NT2/D1 (cell line): Measurements from ENCODE around the gene GAB1.

Experiments
- DNase-seq: peaks from one replicate; pipeline ENCODE4 v3.0.0-alpha.2; 2011; ENCODE audit warnings: low read depth, low spot score
- H3K27me3 ChIP-seq: 2 replicates; pipeline ENCODE4 v1.6.0; 2011; ENCODE audit warnings: mild to moderate bottlenecking; ENCODE audit not compliant: insufficient read length, insufficient read depth
- H3K36me3 ChIP-seq: 2 replicates; pipeline ENCODE4 v1.6.1; 2011; ENCODE audit warnings: mild to moderate bottlenecking, low read length, mixed read lengths; ENCODE audit not compliant: insufficient read depth, insufficient read length
- H3K4me1 ChIP-seq: 2 replicates; pipeline ENCODE4 v1.5.1; 2011; ENCODE audit not compliant: insufficient read depth, insufficient read length
- H3K4me3 ChIP-seq: 2 replicates; pipeline ENCODE4 v1.5.1; 2011; ENCODE audit warnings: low read depth; ENCODE audit not compliant: insufficient read length
- H3K9ac ChIP-seq: 2 replicates; pipeline ENCODE4 v1.6.0; 2011; ENCODE audit warnings: low read depth; ENCODE audit not compliant: insufficient read length
- H3K9me3 ChIP-seq: 2 replicates; pipeline ENCODE4 v1.5.1; 2011; ENCODE audit warnings: mild to moderate bottlenecking, low read length; ENCODE audit not compliant: insufficient read depth
- SUZ12 ChIP-seq: IDR thresholded peaks from 2 replicates; pipeline ENCODE4 v1.6.1; 2011; ENCODE audit not compliant: insufficient read length, insufficient read depth; ENCODE audit errors: extremely low read depth
- YY1 ChIP-seq: IDR thresholded peaks from 2 replicates; pipeline ENCODE4 v1.6.1; 2011; ENCODE audit not compliant: insufficient read length, insufficient read depth
- ZNF274 ChIP-seq: IDR thresholded peaks from 2 replicates; pipeline ENCODE4 v1.6.1; 2011; ENCODE audit warnings: mild to moderate bottlenecking, low read depth, low read length

The GAB1 gene

DNA sequence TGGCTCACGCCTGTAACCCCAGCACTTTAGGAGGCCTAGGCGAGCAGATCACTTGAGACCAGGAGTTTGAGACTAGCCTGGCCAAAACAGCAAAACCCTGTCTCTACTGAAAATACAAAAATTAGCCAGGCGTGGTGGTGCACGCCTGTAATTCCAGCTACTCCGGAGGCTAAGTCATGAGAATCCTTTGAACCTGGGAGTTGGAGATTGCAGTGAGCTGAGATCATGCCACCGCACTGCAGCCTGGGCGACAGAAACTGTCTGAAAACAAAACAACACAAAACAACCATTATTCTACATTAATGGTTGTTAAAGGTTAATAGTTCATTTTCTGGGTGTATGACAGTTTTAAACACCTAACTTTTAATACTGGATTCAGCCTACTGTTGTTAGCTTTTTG, 175.2 kb downstream of the GAB1 start:
- H3K4me3 ChIP-seq: no peak overlapping the region
- DNase-seq: no peak
- H3K9me3 ChIP-seq: no peaks in the 10 kb centered on the region
- H3K27me3 ChIP-seq: no peaks in the 10 kb centered on the region
- no peaks in the 10 kb centered on the region for H3K4me1 ChIP-seq
- TF ChIP-seq ZNF274: no peak
- no peak for TF ChIP-seq YY1
- no peak overlapping the region for H3K9ac ChIP-seq
- peaks cover 5% of the 10 kb centered on the region for H3K36me3 ChIP-seq

DNA sequence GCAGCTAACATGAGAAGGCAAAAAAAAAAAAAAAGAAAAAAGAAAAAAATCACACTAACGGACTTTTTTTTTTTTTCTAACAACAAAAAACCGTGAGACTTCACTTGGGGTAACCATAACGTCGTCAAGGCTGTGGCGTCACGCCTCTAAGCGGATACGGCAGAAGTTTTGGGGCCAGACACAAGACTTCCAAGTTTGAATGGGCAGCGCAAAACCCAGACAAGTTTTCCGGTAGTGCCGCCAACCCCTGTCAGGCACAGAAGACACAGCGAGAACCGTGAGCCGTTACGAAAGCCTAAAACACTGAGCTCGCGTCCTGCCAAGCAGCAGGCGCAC, 176.3 kb downstream of the GAB1 start:
- peak overlapping the region; percentile 99 for H3K4me3 ChIP-seq
- peaks cover 2% of the 10 kb centered on the region for H3K4me1 ChIP-seq
- H3K9me3 ChIP-seq: no peaks in the 10 kb centered on the region
- DNase-seq: no peak
- H3K27me3 ChIP-seq: no peaks in the 10 kb centered on the region
- peak overlapping the region; percentile 33 for H3K9ac ChIP-seq
- TF ChIP-seq SUZ12 (no peak), YY1 (no peak), ZNF274 (no peak)
- H3K36me3 ChIP-seq: peaks cover 12% of the 10 kb centered on the region

DNA sequence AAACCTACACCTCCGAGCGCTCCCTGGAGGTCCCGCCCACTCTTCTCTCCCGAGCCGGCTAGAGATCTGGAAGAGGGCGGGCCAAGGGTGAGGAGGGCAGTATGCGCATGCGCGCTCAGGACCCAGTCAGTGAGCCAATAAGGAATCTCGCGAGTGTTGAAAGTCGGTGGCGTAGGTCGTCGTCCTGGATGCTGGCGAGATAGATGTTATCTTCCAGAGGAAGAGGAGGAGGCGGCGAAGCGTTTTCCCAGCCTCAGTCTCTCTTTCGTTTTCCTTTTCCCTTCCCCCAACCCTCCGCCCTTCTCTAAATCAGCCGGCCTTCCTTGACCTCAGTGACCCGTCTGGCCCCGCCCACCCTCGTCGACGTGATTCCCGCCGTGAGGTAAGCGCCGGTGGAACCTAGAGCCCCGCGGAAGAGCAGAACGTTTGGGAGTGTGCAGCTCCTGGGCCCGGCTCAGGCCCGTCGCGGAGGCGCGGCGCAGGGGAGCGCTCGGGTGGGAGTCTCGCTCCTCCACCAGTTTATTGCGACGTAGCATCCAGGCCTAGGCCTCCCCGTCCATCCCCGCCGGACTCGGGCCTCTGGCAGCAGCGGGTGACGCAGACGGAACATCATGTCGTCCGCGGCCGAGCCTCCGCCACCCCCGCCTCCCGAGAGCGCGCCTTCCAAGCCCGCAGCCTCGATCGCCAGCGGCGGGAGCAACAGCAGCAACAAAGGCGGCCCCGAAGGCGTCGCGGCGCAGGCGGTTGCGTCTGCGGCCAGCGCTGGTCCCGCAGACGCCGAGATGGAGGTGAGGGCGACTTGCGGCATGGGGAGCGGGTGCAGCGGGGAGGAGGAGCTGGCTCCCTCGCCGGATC, 176.9 kb downstream of the GAB1 start, which contains the start of gene SMARCA5:
Gene SMARCA5 (plus strand): TSS at position 389 of the 855 bp plus-strand sequence. CDS start 223 bp downstream, at position 612.
- peak; percentile 92 for DNase-seq
- Histone ChIP-seq H3K4me1 (peaks cover 2% of the 10 kb centered on the region), H3K27me3 (no peaks in the 10 kb centered on the region), H3K4me3 (peak within 1 kb of the TSS; percentile 99), H3K9me3 (no peaks in the 10 kb centered on the region), H3K9ac (peak within 1 kb of the TSS; percentile 96), H3K36me3 (peaks cover 14% of the 10 kb centered on the region)
- TF ChIP-seq ZNF274 (no peak), YY1 (no peak), SUZ12 (no peak)

DNA sequence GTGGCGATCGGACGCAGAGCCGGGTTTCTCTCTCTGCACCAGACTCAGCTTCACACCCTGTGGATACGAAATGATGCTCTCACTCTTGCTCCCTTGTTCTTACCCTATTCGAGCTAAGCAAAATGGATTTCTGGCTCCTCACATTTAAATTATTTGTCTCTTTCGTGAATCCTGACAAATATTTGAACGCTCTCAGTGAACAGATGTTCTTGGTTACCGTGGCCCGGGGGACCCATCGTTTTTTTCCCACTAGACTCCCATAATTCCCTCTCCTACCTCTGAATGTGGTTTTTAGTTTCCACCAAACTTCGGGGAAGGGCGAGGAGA, 177.5 kb downstream of the GAB1 start:
- H3K4me3 ChIP-seq: peak overlapping the region; percentile 99
- H3K4me1 ChIP-seq: peaks cover 2% of the 10 kb centered on the region
- no peaks in the 10 kb centered on the region for H3K9me3 ChIP-seq
- no peak for DNase-seq
- TF ChIP-seq ZNF274 (no peak), SUZ12 (no peak), YY1 (no peak)
- no peaks in the 10 kb centered on the region for H3K27me3 ChIP-seq
- peaks cover 20% of the 10 kb centered on the region for H3K36me3 ChIP-seq
- peak overlapping the region; percentile 96 for H3K9ac ChIP-seq

DNA sequence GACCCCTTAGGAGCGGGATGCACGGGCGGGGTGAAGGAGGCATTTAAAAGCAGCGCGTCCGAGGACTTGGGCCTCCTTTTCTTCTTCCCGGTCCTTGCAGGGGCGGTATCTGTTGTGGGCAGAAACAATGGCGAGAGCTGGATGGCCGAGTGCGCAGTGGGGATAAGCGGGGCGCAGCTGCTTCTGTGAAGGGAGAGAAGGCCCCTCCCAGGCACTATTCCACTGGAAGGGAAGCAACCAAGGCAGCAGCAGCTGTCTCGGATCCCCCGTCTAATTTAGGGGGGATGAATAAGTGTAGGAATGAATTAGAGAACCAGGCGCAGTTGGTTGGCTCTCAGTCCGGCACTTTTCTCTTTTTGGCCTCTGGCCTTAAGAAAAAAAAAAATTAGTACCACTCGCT, 177.8 kb downstream of the GAB1 start:
- Histone ChIP-seq H3K9ac (peak overlapping the region; percentile 96), H3K36me3 (peaks cover 23% of the 10 kb centered on the region), H3K27me3 (no peaks in the 10 kb centered on the region), H3K9me3 (no peaks in the 10 kb centered on the region), H3K4me1 (peaks cover 2% of the 10 kb centered on the region), H3K4me3 (peak overlapping the region; percentile 99)
- no peak for TF ChIP-seq YY1
- TF ChIP-seq SUZ12: no peak
- TF ChIP-seq ZNF274: no peak
- DNase-seq: no peak

DNA sequence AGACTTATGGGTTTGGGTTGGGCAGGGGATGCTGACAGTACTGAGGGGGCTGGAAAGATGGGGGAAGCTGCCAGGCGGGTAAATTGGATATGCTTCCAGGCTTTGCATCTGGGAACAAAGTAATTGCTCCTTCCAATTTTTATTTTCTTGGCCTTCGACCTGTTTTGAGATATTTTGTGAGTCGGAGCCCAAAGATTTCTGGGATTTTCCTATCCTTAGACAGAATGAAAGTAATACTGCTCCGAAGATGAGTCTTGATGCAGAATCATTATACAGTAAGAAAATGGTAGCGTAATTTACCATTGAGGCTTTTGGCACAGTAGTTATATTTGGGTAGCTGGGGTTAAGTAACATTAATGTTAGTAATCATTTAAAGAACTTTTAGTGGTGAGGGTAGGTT, 178.2 kb downstream of the GAB1 start:
- no peak for DNase-seq
- TF ChIP-seq ZNF274 (no peak), YY1 (no peak), SUZ12 (no peak)
- Histone ChIP-seq H3K4me3 (peak overlapping the region; percentile 99), H3K4me1 (peaks cover 2% of the 10 kb centered on the region), H3K36me3 (peaks cover 28% of the 10 kb centered on the region), H3K27me3 (no peaks in the 10 kb centered on the region), H3K9ac (peak overlapping the region; percentile 96), H3K9me3 (no peaks in the 10 kb centered on the region)

DNA sequence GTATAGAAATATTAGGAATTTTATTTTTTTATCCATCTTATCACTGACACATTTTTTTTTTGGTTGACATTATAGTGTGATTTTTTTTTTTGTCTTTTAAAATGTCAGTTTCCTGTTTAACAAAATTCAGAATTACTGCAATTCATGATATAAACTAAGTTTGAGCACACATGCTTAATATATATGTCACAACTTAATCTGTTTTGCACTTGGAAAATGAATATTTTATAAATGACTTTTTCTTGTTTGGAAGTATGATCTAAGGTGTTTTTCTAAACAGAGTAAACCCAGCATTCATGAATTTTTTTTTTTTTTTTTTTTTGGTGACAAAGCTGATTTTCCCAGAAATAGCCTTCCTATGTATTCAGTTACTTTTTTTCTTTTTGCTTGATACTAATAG, 179.2 kb downstream of the GAB1 start:
- H3K36me3 ChIP-seq: peaks cover 35% of the 10 kb centered on the region
- no peaks in the 10 kb centered on the region for H3K9me3 ChIP-seq
- DNase-seq: no peak
- peak overlapping the region; percentile 99 for H3K4me3 ChIP-seq
- TF ChIP-seq SUZ12: no peak
- no peak for TF ChIP-seq YY1
- TF ChIP-seq ZNF274: no peak
- no peaks in the 10 kb centered on the region for H3K27me3 ChIP-seq
- H3K9ac ChIP-seq: peak overlapping the region; percentile 21
- peaks cover 2% of the 10 kb centered on the region for H3K4me1 ChIP-seq
